ENCODE data around the gene PLEKHM2.

PLEKHM2 gene

GRCh38 chr1:15702722-15703550, 18.8 kb downstream of the PLEKHM2 start:
- no peak for DNase-seq

DNA sequence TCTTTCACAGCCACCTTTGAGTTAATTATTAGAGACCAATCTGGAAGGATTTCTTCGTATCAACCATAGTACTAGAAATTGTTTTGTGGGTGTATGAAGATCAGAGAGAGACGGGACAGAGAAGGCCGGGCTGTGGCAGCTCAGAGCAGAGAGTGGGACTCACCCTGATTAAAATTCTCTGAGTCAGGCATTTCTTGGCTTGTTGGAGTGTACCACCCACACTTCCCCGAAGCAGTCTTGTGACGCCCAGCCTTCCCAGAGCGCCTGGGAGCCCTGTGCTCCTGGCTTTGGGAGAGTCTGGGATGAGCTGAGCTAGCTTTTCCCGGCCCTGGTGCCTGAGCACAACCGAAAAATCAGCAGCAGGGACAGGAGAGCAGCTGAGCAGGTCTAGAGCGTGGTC, 19.4 kb downstream of the PLEKHM2 start:
- no peak for DNase-seq

- DNase-seq: no peak
Measured at GRCh38 chr1:15704526-15705183, 20.5 kb downstream of the PLEKHM2 start.

GRCh38 chr1:15705184-15705566, 21.1 kb downstream of the PLEKHM2 start:
- no peak for DNase-seq

- no peak for DNase-seq
Measured at GRCh38 chr1:15706751-15707150, 22.6 kb downstream of the PLEKHM2 start.

DNA sequence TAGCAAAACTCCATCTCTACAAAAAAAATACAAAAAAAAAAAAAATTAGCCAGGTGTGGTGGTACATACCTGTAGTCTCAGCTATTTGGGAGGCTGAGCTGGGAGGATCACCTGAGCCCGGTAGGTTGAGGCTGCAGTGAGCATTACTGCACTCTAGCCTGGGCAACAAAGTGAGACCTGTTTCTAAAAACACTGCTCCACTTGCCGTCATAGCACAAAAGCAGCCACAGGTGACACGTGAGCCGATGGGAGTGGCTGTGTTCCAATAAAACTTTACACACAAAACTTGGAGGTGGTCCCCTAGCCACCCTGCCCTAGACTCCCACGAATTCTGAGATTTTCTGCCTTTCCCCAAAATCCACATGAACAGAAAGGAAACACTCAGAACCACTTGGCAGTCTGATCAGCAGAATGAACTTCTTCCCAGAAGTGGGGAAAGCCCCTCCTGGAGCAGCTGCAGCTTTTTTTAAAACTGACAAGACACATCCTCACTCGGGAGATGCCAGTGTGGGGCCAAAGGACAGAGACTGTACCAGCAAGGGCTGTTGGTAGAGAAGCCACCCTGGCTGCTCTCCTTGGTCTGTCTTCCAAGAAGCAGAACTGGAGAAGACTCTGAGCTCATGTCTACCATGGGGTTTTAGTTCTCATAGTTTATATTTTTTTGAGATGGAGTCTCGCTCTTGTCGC, 23.3 kb downstream of the PLEKHM2 start:
- no peak for DNase-seq

- DNase-seq: no peak
Measured at GRCh38 chr1:15708486-15709137, 24.5 kb downstream of the PLEKHM2 start.

- DNase-seq: no peak
Measured at GRCh38 chr1:15709226-15709625, 25.1 kb downstream of the PLEKHM2 start.

DNA sequence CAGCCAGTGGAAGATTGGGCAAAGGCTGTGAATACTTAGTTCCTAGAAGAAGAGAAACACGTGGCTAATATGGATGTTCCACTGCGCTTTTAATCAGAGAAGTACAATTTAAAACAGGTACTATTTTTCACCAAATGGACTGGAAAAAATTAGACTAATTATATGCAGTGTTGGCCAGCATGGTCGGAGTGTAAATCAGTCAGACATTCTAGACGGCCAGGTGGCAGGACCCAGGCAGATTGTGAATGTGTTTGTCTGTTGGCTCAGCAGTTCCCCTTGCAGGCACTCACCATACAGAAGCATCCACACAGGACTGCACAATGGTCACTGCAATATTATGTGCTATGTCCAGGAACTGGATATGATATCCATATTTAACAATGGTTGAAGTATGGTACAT, 28.0 kb downstream of the PLEKHM2 start:
- DNase-seq: no peak

- no peak for DNase-seq
Measured at GRCh38 chr1:15714406-15715136, 30.5 kb downstream of the PLEKHM2 start.

DNA sequence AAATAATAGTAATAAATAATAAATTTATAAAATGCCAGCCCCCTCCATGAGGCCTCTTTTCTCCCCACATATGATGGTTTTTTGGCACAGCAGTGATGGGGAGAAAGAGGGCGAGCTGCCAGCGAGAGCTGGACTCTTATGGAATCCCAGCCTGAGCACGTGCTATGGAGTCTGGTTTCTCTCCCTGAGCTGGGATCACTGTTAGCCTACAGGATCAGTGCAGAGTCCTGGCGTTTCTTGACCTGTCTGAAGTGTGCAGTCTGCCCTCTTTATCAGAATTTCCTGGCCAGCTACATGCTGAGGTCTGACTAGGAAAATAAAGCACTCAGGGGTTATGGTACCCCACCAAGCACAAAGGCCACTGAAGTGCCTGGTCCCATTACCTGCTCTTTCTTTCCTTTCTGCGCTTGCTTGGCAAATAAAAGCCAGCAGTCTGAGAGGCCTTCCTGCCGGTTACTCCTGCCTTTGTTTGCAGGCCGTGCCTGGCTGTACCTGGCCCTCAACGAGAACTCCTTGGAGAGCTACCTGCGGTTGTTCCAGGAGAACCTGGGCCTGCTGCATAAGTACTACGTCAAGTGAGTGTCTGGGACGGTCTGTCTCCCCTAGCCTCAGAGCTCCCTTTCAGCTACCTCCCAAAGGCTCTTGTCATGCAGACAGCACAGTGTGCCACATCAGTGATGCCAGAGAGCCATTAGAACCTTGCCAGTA, 33.5 kb downstream of the PLEKHM2 start:
- no peak for DNase-seq

DNA sequence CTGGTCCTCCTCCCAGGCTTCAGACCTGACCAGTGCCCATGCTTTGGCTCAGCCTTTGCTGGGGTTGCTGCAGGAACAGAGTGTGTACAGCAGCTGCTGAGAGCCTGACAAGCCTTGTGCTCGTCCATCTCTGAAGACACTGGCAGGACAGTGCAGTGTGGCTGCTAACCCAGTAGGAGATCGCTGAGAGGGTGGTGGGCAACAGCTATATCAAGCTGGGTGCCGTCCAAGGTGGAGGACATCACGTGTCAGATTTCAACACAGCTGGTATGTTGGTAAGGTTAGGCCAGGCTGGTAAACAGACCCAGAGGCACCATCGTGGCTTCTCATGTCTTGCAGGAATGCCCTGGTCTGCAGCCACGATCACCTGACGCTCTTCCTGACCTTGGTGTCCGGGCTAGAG, 34.1 kb downstream of the PLEKHM2 start:
- no peak for DNase-seq

DNA sequence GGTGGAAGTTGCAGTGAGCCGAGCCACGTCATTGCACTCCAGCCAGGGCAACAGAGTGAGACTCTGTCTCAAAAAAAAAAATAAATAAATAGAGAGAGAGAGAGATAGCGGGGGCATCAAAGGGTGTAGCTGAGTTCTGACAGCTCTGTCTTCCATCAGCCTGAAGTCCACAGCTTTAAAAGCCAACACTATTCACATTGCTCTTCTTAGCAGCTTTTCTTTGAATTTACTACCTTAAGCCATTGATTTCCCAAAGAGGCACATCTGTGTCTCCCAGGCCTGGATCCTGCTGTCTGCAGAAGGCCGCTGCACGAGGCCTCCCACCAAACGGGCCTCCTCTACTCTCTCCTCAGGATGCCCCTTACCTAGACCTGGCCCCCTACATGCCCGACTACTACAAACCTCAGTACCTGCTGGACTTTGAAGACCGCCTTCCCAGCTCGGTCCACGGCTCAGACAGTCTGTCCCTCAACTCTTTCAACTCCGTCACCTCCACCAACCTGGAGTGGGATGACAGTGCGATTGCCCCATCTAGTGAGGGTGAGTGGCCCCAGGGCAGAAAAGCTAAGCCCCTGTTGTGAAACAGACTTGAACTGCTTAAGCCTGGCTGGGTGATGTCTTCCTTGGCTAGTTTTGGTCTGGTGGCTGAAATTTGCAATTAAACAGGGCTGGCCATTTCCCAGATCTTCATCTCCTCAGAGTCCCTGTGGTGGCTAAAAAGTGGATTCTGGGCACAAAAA, 35.4 kb downstream of the PLEKHM2 start:
- no peak for DNase-seq

DNA sequence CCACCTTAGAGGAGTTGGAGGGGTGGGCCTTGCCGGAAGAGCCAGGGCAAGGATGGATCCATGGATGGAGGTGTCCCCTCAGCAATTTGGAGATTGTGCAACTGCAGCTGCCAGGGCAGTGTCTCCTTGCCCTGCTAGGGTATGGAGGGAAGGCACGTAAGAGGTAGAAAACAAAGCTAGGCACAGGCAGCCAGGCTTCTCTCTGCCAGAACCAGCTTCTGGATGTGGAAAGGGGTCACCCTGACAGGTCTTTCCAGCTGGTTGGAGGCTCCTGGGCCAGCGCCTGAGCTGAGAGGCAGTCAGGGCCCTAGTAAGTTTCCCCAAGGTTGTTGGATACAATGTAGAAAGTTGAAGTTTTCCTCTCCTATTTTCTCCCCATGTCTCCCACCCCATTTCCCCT, 36.7 kb downstream of the PLEKHM2 start:
- DNase-seq: no peak

DNA sequence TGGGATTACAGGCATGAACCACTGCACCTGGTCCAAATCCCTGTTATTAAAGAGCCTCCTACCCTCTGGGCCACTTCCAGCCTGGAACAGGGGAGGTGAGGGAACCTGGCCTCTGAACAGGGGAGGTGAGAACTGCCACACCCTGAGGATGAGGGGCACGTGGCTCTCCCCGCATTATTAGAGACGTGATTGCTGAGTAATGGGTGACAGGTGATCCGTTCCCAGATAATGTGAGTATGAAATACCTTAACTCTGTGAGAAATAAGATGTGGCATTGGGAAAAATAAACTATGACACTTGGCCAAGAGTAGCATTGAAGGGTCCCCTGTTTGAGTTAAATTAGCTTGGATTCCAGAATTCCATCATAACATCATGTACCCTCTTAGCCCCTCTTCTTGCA, 38.3 kb downstream of the PLEKHM2 start:
- no peak for DNase-seq

- no peak for DNase-seq
Measured at GRCh38 chr1:15722836-15723532, 38.9 kb downstream of the PLEKHM2 start.

- no peak for DNase-seq
Measured at GRCh38 chr1:15723631-15724246, 39.6 kb downstream of the PLEKHM2 start.

DNA sequence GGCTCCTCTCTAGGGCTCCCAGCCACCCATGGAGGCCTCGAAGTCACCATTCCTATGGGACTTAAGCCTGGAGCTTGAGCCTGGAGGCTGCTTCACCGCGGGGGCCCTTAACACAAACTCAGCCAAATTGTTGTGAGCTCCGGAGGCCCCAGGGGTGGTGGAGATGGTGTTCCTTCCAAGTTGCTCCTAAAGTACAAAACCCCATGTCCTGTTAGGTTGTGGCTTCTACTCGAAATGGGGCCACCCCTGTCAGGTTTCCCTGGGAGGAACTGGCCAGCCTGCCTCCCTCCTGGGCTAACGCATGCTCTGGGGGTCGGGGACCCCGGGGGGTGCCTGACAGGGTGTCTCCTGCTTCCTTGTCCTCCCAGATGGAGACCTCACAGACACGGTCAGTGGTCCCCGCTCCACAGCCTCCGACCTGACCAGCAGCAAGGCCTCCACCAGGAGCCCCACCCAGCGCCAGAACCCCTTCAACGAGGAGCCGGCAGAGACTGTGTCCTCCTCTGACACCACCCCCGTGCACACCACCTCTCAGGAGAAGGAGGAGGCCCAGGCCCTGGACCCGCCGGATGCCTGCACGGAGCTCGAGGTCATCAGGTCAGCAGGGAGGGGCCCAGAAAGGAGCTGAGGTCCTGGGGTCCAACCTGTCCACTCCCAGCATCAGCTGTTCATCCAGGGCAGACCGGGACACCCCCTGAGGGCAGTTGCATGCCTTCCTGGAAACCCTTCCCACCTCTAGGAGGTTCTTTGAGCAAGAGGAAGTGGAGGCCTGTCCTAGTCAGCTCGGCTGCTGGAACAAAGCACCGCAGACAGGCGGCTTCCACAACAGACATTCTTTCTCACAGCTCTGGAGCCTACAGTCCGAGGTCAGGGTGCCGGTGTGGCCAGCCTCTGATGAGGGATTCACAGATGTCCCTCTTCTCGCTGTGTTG, 41.1 kb downstream of the PLEKHM2 start:
- DNase-seq: no peak

DNA sequence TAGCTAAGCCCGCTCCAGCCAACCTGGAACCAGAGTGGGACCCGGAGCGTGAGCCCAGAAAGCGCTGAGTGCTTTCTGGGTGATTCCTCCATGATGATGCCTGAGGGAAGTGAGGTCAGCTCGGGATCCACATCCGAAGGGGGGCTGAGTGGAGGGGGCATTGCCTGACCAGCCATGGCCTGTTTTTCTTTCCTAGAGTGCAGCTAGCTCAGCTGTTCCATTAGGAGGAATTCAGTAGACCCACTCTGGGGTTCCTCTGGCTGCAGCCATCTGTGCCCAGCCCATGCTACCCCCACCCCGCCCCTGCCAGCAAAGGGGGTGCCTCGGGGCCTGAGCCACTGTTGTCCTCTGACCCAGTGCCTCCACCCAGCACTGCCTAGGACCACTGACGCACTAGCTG, 42.4 kb downstream of the PLEKHM2 start:
- DNase-seq: no peak

All from stimulated activated CD4-positive, alpha-beta T cell treated with anti-CD3 and anti-CD28 coated beads, Interleukin-15, amount 100 ng/mL, for 24 hours (primary cell).